ENCODE measurements around the gene ADAMTS7. TPM values are rescaled to one million over a fixed set of nuclear protein-coding genes. Genes with fewer than 3 reads are reported as not detected.

The ADAMTS7 gene
- total RNA-seq, 3 donors from 2014 or later, result 1.3 to 5.7 (median 1.8) TPM

DNA sequence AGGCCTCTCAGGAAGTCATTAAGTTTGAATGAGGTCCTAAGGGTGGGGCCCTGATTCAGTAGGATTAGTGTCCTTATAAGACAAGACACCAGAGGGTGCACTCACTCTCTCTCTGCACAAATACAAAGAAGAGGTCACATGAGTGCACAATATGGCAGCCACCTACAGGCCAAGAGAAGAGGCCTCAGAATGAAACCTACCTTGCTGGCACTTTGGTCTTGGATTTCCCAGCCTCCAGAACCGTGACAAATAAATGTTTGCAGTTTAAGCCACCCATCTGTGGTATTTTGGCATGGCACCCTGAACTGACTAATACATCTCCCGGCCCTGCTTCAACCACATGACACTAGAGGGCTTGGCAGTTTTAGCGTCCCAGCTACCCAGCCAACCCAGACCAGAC lies 96.4 kb downstream of the ADAMTS7 start:
- H3K4me1 ChIP-seq (ENCODE audit: low read depth), result peaks cover 4% of the 10 kb centered on the region
- no peaks in the 10 kb centered on the region for H3K9me3 ChIP-seq
- ATAC-seq, result peak; percentile 48
- no peaks in the 10 kb centered on the region for H3K36me3 ChIP-seq (ENCODE audit: low read depth)
- DNase-seq, result no peak
- TF ChIP-seq, protein P1, sequence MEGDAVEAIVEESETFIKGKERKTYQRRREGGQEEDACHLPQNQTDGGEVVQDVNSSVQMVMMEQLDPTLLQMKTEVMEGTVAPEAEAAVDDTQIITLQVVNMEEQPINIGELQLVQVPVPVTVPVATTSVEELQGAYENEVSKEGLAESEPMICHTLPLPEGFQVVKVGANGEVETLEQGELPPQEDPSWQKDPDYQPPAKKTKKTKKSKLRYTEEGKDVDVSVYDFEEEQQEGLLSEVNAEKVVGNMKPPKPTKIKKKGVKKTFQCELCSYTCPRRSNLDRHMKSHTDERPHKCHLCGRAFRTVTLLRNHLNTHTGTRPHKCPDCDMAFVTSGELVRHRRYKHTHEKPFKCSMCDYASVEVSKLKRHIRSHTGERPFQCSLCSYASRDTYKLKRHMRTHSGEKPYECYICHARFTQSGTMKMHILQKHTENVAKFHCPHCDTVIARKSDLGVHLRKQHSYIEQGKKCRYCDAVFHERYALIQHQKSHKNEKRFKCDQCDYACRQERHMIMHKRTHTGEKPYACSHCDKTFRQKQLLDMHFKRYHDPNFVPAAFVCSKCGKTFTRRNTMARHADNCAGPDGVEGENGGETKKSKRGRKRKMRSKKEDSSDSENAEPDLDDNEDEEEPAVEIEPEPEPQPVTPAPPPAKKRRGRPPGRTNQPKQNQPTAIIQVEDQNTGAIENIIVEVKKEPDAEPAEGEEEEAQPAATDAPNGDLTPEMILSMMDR (IDR thresholded peaks at IDR 0.05), result no peak
- H3K4me3 ChIP-seq, result no peak overlapping the region
- intact Hi-C loops (cut with DNase I, micrococcal nuclease), result no loop called here

DNA sequence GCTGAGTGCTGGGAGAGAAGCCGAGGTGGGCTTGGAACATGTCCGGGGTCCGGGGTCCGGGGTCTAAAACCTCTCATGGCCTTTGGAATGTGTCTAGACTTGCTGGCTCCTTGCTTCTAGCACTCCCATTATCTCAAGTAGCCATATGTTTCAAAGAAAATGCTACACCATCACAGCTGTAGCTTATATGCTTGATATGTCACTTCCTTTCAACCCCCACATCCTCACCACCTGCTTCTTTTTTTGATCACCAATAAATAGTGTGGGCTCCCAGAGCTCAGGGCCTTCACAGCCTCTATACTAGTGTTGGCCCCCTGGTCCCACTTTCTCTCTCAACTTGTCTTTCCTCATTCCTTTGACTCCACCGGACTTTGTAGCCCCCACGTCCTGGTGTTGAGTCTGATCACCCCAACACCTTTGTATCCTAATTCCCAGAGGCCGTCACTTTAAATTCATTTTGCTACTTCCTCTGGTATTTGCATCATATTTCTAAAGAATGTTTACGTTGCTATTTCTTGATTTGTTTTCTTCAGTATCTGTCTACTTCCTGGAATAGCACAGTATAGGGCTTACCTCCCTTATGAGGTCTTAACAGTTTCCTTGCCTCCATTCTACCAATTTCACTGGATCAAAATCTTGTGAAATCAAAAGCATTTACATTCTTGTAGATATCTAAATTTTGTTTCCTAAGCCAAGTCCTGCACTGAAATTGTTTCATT lies 98.3 kb downstream of the ADAMTS7 start:
- TF ChIP-seq, protein P1 (IDR thresholded peaks at IDR 0.05), result no peak
- no peaks in the 10 kb centered on the region for H3K36me3 ChIP-seq (ENCODE audit: low read depth)
- no peak overlapping the region for H3K4me3 ChIP-seq
- intact Hi-C loops (cut with DNase I, micrococcal nuclease), result no loop called here
- DNase-seq (no peak), ATAC-seq (no peak)
- H3K4me1 ChIP-seq (ENCODE audit: low read depth), result no peaks in the 10 kb centered on the region
- no peaks in the 10 kb centered on the region for H3K9me3 ChIP-seq

DNA sequence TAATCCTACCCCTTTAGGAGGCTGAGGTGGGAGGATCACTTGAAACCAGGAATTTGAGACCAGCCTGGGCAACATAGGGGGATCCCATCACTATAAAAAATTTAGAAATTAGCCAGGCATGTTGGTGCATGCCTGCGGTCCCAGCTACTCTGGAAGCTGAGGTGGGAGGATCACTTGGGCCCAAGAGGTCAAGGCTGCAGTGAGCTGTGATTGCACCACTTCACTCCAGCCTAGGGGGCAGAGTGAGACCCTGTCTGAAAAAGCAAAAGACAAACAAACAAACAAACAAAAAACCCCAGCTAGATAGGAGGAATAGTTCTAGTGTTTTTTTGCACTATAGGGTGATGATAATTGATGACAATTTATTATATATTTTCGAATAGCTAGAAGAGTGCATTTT lies 99.6 kb downstream of the ADAMTS7 start:
- Histone ChIP-seq H3K9me3 (no peaks in the 10 kb centered on the region), H3K36me3 (ENCODE audit: low read depth) (no peaks in the 10 kb centered on the region), H3K4me3 (no peak overlapping the region), H3K4me1 (ENCODE audit: low read depth) (no peaks in the 10 kb centered on the region)
- ATAC-seq, result no peak
- intact Hi-C loops (cut with DNase I, micrococcal nuclease), result no loop called here
- no peak for DNase-seq
- TF ChIP-seq, protein P1 (IDR thresholded peaks at IDR 0.05), result no peak

DNA sequence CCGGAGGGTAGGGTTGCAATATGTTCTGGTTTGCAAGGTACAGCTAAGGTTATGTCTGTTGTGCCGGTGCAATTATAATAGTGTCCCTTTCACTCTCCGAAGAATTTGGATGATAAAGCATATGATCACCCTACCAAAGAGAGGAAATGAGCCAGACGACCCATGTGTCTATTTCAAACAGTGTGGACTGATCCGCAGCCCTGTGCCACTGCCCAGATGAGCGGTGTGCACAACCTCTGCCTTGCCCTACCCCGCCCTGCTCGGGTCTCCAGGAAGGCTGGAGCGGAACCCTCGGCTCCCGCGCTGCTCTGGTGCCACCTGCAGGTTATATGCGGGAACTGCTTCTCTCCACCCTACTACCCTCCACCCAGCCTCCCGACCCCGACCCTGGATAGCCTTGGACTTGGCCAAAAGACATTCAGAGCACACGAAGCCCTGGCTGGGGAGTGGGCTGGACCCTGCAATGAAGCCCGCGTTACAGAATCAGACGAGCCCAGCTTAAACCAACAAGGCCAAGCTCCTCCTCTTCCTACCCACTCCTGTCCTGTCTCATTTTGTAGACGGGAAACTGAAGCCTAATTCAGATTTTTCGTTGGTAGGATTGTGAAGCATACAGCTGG lies 101.9 kb downstream of the ADAMTS7 start:
- H3K4me1 ChIP-seq (ENCODE audit: low read depth), result no peaks in the 10 kb centered on the region
- TF ChIP-seq, protein P1 (IDR thresholded peaks at IDR 0.05), result peak; percentile 81
- no peak overlapping the region for H3K4me3 ChIP-seq
- no peaks in the 10 kb centered on the region for H3K36me3 ChIP-seq (ENCODE audit: low read depth)
- peak; percentile 74 to 79 (median 76) for DNase-seq
- peak; percentile 99 for ATAC-seq
- no peaks in the 10 kb centered on the region for H3K9me3 ChIP-seq
- intact Hi-C loops (cut with DNase I, micrococcal nuclease), result loop anchor here (5.0 kb wide), 1 partner anchor 92 kb away; no protein-coding TSS in a partner anchor

Other genes starting within 250 kb of the ADAMTS7 start
- gene CHRNA5, start 245.9 kb downstream of the ADAMTS7 start, total RNA-seq, result 1 to 10 TPM; 2.5 to 4.0 (median 3.1) TPM
- 10 to 100 TPM in 1 of 3 donors, 1 to 10 TPM in 2; 1.9 to 13.9 (median 4.8) TPM for gene CHRNA3, start 190.5 kb downstream of the ADAMTS7 start, total RNA-seq
- gene CHRNB4, start 170.3 kb downstream of the ADAMTS7 start, total RNA-seq, result 1 to 10 TPM in 1 of 3 donors, under 1 TPM in 1, not detected in 1; 0.29 to 2.4 TPM
- 100 to 1,000 TPM; 151 to 307 (median 188) TPM for gene MORF4L1, start 61.4 kb upstream of the ADAMTS7 start, total RNA-seq
- gene CTSH, start 133.6 kb upstream of the ADAMTS7 start, total RNA-seq, result 10 to 100 TPM; 29.6 to 57.4 (median 53.8) TPM